GM18858 (cell line): ENCODE results near the gene PLB1.

Experiments
- ATAC-seq: cut with Tn5 transposase; IDR thresholded peaks from one replicate; pipeline ENCODE4 v1.9.1; 2021; ENCODE audit not compliant: unreplicated experiment

The PLB1 gene

GRCh38 chr2:28589746-28590463, 94.0 kb downstream of the PLB1 start:
- no peak for ATAC-seq

DNA sequence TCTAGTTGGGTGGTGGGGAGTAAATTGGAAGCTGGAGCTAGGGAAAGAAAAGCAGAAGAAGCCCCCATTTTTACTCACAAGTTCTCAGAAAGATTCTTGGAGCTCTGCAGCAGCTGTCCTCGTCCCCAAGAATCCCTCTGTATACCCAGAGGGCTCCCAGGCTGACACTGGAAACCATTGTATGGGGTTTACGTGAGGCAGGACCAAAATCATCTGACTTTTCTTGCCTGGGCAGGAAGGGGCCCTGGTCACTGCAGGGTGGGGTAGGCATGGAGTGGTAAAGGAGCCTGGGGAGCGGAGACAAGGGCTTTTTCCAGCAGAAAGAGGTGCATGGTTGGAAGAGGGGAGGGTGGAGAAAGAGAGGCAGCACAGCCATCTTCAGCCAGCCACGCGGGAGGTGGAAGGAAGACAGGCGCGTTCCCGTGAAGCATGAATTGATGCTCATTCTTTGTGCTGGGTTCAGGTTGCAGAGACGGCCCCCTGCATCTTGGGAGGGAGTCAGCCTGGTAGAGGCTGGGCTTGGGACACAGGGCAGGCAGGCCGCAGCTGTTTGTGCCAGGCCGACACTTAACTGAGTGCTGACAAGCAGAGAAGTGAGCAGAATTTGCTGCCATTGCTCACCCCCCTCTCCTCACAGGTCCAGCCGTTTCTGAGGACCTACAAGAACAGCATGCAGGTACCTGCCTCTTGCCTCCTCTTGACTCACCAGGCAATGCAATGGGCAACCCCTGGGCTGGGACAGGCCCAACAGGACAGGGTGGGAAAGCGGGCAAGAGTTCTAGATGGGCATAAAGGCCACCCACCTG, 94.8 kb downstream of the PLB1 start:
- ATAC-seq: no peak

DNA sequence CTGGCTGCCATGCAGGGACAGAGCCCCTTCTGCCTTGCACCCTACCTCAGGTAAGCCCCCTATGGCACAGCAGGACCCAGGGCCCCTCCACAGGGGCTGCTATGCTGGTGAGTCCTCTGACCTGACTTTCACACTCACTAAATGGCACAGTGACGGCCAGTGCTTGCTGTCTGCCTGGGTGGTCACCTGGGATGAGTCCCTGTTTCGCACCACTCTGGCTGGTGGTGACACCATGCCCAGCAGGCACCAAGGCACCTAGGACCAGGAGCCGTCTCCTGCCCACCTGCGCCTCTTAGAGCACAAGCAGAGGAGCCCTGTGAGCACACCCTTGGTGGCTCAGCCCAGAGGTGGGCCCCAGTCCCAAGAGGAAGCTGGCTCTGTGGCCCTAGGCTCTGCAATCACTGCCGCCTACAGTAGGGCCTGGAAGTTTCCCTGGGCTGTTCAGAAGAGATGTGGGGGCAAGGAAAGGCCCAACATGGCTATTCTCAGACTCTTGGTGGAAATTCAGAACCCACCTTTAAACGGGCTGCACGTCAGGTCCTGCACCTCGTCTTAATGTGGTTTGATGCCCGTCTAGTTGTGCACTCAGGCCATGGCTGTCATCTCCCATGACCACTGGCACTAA, 96.0 kb downstream of the PLB1 start:
- no peak for ATAC-seq

- no peak for ATAC-seq
Measured at GRCh38 chr2:28592481-28592880, 96.6 kb downstream of the PLB1 start.

- no peak for ATAC-seq
Measured at GRCh38 chr2:28593160-28593755, 97.4 kb downstream of the PLB1 start.

DNA sequence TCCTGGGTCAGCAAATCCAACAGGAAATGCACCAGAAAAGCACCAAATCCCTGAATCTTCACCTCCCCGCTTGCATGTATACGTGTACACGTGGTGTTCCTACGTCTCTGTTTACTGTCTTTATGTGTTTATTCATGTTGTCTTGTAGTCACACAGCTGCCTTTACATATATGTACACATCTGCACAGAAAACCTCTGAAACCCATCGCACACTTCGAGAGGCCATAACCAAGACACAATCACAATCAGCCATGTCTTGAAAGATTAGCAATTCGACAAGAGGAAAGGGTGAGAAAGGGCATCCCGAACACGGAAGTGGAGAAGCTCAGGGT, 98.1 kb downstream of the PLB1 start:
- ATAC-seq: no peak

GRCh38 chr2:28594332-28595108, 98.7 kb downstream of the PLB1 start:
- ATAC-seq: no peak

DNA sequence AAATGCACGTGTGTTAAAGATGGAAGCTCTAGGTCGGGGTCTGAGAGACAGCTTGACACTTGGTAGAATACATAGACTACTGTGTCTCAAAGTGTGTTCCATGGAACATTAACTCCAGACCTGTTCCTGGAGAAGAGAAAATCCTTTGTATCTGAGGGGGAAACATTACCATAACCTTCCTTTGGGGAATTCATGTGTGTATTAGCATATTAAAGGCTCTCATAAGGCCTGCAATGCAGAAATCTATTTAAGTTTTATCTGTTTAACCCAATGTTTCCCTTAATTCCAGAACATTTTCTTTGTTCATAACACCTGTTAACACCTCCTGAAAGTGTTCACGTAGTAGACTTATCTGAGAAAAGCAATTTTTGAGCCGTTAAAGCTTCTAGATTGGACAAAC, 99.5 kb downstream of the PLB1 start:
- ATAC-seq: no peak

GRCh38 chr2:28598484-28598883, 102.6 kb downstream of the PLB1 start:
- no peak for ATAC-seq

DNA sequence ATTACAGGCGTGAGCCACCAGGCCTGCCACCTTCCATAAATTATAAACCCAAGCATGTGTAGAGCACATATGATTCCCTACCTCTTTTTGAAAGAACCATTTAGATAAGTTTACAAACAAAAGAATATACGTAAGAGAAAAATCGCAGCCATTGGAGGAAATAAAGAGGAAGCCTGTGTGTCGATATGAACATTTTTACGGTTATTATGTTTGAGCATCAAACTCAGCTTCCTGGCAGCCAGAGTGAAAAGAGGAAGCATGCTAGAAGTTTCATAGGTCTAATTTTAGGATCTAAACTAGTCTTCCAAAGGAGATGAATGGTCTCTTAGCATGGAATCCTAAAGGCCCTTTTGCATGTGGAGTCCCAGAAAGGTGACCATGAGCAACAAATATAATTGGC, 104.3 kb downstream of the PLB1 start:
- no peak for ATAC-seq

DNA sequence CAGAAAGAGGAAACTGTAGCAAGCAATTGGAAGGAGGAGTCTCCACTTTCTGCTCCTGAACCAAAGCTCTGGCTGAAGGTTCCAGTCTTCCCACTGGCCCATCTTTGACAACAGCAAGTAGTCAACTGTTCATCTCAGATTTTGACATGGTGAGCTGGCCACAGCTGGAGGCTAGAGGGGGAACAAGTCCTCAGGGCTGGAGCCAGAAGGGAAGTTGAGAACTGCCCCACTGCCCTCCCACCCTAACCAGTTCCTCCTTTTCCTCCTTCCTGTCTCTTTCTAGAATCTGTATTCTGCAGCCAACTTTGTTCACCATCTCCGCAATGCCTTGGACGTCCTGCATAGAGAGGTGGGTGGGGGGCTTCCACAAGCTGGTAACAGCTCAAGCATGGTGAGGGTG, 105.8 kb downstream of the PLB1 start:
- no peak for ATAC-seq

DNA sequence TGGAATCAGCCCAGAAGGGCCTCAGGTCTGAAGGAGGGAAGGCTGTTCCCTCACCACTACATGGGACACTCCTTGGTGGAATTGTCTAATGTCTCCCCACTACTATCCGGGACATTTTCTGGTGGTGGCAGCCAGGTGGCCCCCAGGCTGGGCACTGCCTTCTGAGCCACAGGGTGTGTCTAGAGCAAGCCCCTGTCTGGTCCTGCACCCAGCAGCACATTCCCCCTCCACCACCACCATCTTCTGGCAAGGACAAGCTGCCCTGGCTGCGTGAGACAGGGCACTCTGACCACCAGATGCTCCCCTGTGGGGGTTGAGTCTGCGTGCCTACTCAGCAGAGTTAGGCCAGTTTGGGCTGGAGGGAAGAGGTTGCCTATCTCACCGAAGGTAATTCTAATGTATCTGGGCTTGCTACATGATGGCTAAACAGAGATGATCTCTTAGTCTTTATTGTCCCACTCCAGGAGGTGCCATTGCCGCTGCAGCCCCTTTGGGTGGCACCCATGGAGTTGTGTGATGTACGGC, 106.3 kb downstream of the PLB1 start:
- ATAC-seq: no peak

- ATAC-seq: no peak
Measured at GRCh38 chr2:28602751-28603639, 107.1 kb downstream of the PLB1 start.

GRCh38 chr2:28603821-28604220, 108.0 kb downstream of the PLB1 start:
- ATAC-seq: no peak

DNA sequence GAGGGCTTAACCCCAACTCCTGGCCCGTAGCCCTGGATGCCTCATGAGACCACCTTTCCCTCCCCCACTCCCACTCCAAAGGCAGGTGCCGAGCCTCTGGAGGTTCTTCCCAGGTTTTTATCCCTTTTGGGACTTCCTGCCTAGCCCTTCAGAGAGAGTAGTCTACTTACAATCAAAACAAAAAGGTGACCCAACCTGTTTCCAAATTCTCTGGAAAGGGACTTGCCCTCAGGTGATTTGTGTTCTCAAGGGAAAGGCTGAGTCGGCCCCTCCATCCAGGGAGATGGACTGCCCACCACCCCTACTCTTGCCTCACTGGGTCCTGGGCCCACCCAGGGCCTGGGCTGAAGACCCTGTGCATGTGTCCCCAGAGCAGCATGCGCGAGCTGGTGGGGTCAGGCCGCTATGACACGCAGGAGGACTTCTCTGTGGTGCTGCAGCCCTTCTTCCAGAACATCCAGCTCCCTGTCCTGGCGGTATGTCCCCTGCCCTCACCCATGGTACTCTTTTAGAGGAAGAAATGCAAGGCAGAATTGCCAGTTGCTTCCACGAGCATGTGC, 108.5 kb downstream of the PLB1 start:
- no peak for ATAC-seq

DNA sequence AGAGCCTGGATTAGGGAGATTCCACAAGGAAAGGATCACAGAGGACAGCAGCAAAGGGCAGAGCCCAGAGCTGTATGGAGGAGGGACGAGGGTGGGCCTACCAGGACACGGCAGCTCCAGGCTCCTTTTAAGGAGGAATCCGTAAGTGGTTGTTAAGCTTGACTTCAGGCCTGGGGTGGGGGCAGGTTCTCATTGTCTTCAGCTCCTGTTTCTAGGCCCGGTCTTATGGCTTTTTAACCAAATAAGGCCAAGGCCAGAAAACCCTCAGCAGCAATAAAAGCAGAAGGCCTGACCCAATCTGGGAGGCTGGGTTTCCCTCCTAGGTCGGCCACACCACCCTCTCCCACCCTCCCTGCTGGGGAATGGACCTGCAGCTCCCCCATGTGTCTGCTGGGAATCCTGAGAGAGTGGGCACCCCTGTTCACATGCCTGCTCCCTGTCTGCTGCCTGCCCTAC, 111.2 kb downstream of the PLB1 start:
- ATAC-seq: no peak

GRCh38 chr2:28607730-28608499, 112.1 kb downstream of the PLB1 start:
- no peak for ATAC-seq
